Measurements from ENCODE around the gene SLA2. TPM values are rescaled to one million over a fixed set of nuclear protein-coding genes. Genes with fewer than 3 reads are reported as not detected.

SLA2 gene
- polyA plus RNA-seq, 1 donor from 2014 or later = 0.33 TPM

DNA sequence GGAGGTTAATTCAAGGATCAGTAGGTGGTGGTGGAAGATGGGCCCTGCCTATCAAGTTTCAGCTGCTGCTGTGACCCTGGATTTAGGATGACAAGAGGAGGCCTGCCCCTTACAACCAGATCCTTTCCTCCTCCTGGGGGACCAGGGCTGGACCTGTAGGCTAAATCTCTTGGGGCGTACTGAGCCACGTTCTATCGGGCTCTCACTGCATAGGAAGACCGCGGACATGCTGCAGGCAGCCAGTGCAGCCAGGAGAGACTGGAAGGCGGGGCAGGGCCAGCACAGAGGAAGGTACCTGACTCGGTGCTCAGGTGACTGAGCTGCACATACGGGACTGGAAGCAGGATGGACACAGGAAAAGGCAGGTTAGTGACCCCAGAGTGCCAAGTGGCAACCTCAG lies 8.5 kb upstream of the SLA2 start:
- Histone ChIP-seq H3K9me3 (ENCODE audit: low read length) (no peaks in the 10 kb centered on the region), H3K27me3 (ENCODE audit: insufficient read depth, low read depth, low read length) (no peaks in the 10 kb centered on the region), H3K4me3 (ENCODE audit: low read length) (no peak overlapping the region), H3K27ac (ENCODE audit: low read length) (no peak overlapping the region), H3K79me2 (replicated peaks; ENCODE audit: insufficient read depth, low read length) (no peaks in the 10 kb centered on the region), H3F3A (ENCODE audit: insufficient read depth, low read length, poor library complexity, severe bottlenecking) (no peaks in the 10 kb centered on the region), H3K36me3 (ENCODE audit: insufficient read depth, low read length) (no peaks in the 10 kb centered on the region), H4K20me1 (ENCODE audit: insufficient read depth) (no peaks in the 10 kb centered on the region), H3K9me2 (ENCODE audit: insufficient read depth, low read length) (no peaks in the 10 kb centered on the region), H2AFZ (ENCODE audit: low read depth, low read length) (no peak overlapping the region), H3K4me2 (ENCODE audit: low read length) (no peak overlapping the region), H3K9ac (ENCODE audit: low read length) (no peak overlapping the region)
- TF ChIP-seq MXI1 (conservative IDR thresholded peaks at IDR 0.05; ENCODE audit: poor library complexity, severe bottlenecking) (no peak), POLR2AphosphoS5 (IDR thresholded peaks at IDR 0.05) (no peak), RAD21 (conservative IDR thresholded peaks at IDR 0.05) (no peak), TAF1 (IDR thresholded peaks at IDR 0.05; ENCODE audit: low read depth) (no peak), EZH2 (IDR thresholded peaks at IDR 0.05; ENCODE audit: borderline replicate concordance, insufficient read depth, low read length, poor library complexity, severe bottlenecking) (no peak), EP300 (conservative IDR thresholded peaks at IDR 0.05; ENCODE audit: poor library complexity, severe bottlenecking) (no peak), SMC3 (conservative IDR thresholded peaks at IDR 0.05; ENCODE audit: poor library complexity) (no peak)
- TF ChIP-seq, protein P1, sequence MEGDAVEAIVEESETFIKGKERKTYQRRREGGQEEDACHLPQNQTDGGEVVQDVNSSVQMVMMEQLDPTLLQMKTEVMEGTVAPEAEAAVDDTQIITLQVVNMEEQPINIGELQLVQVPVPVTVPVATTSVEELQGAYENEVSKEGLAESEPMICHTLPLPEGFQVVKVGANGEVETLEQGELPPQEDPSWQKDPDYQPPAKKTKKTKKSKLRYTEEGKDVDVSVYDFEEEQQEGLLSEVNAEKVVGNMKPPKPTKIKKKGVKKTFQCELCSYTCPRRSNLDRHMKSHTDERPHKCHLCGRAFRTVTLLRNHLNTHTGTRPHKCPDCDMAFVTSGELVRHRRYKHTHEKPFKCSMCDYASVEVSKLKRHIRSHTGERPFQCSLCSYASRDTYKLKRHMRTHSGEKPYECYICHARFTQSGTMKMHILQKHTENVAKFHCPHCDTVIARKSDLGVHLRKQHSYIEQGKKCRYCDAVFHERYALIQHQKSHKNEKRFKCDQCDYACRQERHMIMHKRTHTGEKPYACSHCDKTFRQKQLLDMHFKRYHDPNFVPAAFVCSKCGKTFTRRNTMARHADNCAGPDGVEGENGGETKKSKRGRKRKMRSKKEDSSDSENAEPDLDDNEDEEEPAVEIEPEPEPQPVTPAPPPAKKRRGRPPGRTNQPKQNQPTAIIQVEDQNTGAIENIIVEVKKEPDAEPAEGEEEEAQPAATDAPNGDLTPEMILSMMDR (IDR thresholded peaks at IDR 0.05; ENCODE audit: poor library complexity, severe bottlenecking) = no peak
- TF ChIP-seq, protein P2, sequence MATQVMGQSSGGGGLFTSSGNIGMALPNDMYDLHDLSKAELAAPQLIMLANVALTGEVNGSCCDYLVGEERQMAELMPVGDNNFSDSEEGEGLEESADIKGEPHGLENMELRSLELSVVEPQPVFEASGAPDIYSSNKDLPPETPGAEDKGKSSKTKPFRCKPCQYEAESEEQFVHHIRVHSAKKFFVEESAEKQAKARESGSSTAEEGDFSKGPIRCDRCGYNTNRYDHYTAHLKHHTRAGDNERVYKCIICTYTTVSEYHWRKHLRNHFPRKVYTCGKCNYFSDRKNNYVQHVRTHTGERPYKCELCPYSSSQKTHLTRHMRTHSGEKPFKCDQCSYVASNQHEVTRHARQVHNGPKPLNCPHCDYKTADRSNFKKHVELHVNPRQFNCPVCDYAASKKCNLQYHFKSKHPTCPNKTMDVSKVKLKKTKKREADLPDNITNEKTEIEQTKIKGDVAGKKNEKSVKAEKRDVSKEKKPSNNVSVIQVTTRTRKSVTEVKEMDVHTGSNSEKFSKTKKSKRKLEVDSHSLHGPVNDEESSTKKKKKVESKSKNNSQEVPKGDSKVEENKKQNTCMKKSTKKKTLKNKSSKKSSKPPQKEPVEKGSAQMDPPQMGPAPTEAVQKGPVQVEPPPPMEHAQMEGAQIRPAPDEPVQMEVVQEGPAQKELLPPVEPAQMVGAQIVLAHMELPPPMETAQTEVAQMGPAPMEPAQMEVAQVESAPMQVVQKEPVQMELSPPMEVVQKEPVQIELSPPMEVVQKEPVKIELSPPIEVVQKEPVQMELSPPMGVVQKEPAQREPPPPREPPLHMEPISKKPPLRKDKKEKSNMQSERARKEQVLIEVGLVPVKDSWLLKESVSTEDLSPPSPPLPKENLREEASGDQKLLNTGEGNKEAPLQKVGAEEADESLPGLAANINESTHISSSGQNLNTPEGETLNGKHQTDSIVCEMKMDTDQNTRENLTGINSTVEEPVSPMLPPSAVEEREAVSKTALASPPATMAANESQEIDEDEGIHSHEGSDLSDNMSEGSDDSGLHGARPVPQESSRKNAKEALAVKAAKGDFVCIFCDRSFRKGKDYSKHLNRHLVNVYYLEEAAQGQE (IDR thresholded peaks at IDR 0.05; ENCODE audit: borderline replicate concordance) = no peak

DNA sequence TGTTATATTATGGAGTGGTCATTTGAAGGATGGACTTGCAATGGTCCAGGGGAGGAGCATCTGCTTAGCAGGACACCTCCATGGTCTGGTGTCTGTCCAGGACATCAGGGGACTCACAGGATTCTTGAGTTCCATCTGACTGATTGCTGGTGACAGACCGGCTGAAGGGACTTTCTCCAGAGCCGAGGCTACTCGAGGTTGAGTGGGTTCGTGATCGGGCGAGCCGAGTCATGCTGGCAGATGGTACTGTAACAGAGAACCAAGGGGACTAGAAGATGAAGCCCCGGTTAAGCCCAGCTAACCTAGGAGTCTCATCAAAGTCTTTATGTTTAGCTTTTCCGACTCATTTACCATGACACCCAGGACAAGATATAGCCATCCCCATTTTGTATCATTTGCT lies 7.5 kb upstream of the SLA2 start:
- H3K27ac ChIP-seq (ENCODE audit: low read length) = no peak overlapping the region
- no peak overlapping the region for H3K4me2 ChIP-seq (ENCODE audit: low read length)
- H2AFZ ChIP-seq (ENCODE audit: low read depth, low read length) = no peak overlapping the region
- H3K79me2 ChIP-seq (replicated peaks; ENCODE audit: insufficient read depth, low read length) = no peaks in the 10 kb centered on the region
- no peaks in the 10 kb centered on the region for H3K9me3 ChIP-seq (ENCODE audit: low read length)
- H3K9ac ChIP-seq (ENCODE audit: low read length) = no peak overlapping the region
- TF ChIP-seq RAD21 (conservative IDR thresholded peaks at IDR 0.05) = no peak
- TF ChIP-seq POLR2AphosphoS5 (IDR thresholded peaks at IDR 0.05) = no peak
- no peak for TF ChIP-seq SMC3 (conservative IDR thresholded peaks at IDR 0.05; ENCODE audit: poor library complexity)
- TF ChIP-seq, protein P2 (IDR thresholded peaks at IDR 0.05; ENCODE audit: borderline replicate concordance) = no peak
- TF ChIP-seq MXI1 (conservative IDR thresholded peaks at IDR 0.05; ENCODE audit: poor library complexity, severe bottlenecking) = no peak
- no peak for TF ChIP-seq EP300 (conservative IDR thresholded peaks at IDR 0.05; ENCODE audit: poor library complexity, severe bottlenecking)
- TF ChIP-seq EZH2 (IDR thresholded peaks at IDR 0.05; ENCODE audit: borderline replicate concordance, insufficient read depth, low read length, poor library complexity, severe bottlenecking) = no peak
- TF ChIP-seq TAF1 (IDR thresholded peaks at IDR 0.05; ENCODE audit: low read depth) = no peak
- TF ChIP-seq, protein P1 (IDR thresholded peaks at IDR 0.05; ENCODE audit: poor library complexity, severe bottlenecking) = no peak
- no peaks in the 10 kb centered on the region for H3F3A ChIP-seq (ENCODE audit: insufficient read depth, low read length, poor library complexity, severe bottlenecking)
- no peaks in the 10 kb centered on the region for H3K27me3 ChIP-seq (ENCODE audit: insufficient read depth, low read depth, low read length)
- H3K36me3 ChIP-seq (ENCODE audit: insufficient read depth, low read length) = no peaks in the 10 kb centered on the region
- H3K9me2 ChIP-seq (ENCODE audit: insufficient read depth, low read length) = no peaks in the 10 kb centered on the region
- no peak overlapping the region for H3K4me3 ChIP-seq (ENCODE audit: low read length)
- H4K20me1 ChIP-seq (ENCODE audit: insufficient read depth) = no peaks in the 10 kb centered on the region

Measured in neural cell (in vitro differentiated cells).